Stimulated activated CD4-positive, alpha-beta T cell treated with anti-CD3 and anti-CD28 coated beads, Interleukin-15, amount 100 ng/mL, for 1 hour (primary cell): ENCODE measurements around the gene GULP1.
"Not testable (repeated sequence)": the region's sequence is repeated elsewhere in the genome, so short reads cannot be mapped to it uniquely, and the experiment has no call there.

Source experiments
- DNase-seq, 2 donors: peaks; one replicate each; pipeline ENCODE4 v3.0.0-alpha.2; 2020; ENCODE audit warnings: low read depth in 1 of 2, low spot score in 1 of 2

Gene GULP1

GRCh38 chr2:188466078-188466477, 174.4 kb downstream of the GULP1 start:
- not testable (repeated sequence) for DNase-seq

DNA sequence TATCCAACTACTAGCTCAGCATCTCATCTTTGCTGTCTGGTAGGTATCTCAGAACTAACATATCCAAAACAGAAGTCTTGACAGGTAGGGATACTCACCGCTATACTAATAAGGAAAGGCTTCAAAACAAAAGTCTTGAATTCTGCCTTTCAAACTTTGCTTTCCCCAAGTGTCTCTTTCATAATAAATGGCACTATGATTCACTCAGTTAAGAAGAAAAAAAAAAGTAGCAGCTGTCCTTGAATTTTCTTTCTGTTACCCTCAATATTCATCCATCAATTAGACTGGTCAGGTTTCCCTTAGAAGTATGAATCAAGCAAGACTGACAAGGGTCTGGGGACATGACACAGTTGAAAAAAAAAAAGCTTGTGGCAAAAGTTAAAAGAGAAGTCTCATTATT, 175.1 kb downstream of the GULP1 start:
- DNase-seq: no peak

DNA sequence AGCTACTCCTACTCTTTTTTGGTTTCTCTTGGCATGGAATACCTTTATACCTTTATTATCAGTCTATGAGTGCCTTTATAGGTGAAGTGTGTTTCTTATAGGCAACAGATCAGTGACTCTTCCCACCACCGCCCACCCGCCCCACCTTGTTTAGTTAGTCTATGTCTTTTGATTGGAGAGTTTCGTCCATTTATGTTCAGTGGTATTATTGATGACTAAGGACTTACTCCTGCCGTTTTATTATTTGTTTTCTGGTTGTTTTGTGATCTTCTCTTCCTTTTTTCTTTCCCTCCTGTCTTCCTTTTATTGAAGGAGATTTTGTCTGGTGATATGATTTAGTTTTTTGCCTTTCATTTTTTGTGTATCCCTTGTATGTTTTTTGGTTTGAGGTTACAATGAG, 179.5 kb downstream of the GULP1 start:
- no peak for DNase-seq

DNA sequence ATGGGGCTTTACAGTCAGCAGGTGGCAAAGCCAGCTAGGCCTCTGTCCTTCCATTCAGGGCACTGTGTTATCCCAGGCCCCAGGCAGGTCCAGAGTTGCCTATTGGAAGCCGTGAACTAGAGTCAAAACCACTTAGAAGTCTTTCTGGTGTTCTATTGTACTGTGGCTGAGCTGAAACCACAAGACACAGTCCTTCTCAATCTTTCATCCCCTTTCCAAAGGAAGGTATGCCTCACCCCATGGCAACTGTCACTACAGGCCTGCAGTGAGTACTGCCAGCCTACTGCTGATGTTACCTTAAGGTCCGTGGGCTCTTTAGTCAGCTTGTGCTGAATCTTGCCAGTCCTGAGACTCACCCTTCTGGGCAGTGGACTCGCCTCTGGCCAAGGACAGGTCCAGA, 181.6 kb downstream of the GULP1 start:
- no peak for DNase-seq

GRCh38 chr2:188474316-188474715, 182.6 kb downstream of the GULP1 start:
- DNase-seq: no peak

DNA sequence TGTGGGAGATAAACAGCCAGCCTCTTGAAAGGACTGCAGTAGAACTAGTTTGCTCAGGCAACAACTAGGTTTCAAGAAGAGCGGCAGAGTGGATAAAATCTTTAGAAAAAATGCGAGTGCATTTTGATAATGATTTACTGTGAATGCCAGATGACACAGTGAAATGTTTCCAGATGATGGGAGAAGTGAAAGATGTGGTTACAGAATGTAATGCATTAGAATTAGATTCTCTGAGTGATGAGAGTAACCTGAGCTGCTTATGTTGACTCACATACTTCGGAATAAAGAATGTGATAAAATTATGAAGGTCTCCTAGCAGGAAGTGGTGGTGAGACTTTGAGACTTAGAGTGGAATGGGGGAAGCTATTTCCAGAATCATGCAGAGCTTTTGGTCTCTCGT, 184.3 kb downstream of the GULP1 start:
- DNase-seq: no peak

GRCh38 chr2:188477564-188478103, 186.0 kb downstream of the GULP1 start:
- DNase-seq: no peak

DNA sequence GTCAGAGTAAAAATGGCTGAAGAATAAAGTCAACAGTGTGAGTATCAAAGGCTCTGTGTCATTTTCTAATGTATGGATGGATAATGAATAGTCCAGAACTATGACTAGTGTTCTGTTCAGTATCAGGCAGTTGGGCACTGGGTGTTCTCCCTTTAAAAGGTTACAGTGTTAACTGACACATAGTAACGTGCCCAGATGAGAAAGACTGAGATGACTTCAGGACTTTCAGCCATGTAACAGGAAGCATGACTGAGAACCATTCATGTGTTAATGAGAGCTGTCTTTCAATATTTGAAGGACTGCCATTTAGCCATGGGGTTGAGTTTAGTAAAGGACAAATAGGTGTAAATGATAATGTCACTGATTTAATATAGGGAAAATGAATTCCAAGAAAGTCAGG, 187.1 kb downstream of the GULP1 start:
- DNase-seq: no peak

DNA sequence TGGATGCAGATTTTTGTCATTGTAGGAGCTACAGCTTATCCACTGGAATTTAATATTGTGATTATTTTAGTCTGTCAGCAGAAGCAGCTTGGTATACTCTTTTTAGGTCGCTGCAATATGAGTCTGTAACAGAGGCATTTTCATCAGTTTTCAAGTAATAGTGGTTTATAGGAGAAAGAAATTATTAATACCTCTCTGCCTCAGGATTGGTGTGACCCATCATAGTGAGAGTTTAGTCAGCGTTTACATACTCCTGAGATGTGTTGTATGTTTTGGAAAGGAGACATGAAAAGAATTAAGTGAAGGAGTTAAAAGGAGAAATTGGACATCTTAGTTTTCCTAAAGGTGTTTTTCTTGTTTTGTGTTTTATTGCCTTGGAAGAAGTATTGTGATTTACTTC, 189.8 kb downstream of the GULP1 start:
- DNase-seq: no peak

DNA sequence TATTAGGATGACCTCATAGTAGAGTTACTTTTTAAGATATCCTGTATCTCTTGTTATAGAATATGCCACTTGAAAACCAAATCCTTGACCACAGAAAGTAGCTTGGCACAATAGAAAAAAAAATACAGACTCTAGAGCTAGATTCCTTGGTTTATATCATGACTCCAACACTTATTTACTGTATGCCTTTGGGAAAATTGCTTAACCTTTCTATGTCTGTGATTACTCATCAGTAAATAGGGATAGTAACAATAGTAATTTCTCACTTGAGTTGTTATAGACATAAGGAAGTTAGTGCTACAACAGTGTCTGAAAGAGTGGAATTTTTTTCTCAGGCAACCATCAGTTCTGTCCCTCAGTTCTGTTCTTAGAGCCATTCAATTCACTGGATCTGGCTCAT, 193.8 kb downstream of the GULP1 start:
- no peak for DNase-seq

DNA sequence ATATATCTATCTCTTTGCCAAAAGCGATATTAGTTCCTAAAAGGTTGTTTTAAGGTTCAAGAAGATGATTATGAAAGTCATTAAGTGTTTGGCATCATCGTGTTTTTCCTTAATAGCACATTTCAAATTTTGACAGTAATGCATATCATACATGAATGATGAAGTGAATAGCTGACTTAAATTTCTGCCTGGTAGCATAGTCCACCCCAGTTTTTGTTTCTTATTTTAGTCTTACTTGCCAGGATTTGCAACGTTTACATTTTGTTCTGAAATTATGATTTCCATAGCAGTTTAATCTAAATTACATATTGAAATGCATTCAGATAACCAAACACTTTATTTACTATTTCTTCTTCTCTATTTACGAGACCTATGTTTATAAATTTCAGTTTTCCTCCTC, 201.1 kb downstream of the GULP1 start:
- no peak for DNase-seq

DNA sequence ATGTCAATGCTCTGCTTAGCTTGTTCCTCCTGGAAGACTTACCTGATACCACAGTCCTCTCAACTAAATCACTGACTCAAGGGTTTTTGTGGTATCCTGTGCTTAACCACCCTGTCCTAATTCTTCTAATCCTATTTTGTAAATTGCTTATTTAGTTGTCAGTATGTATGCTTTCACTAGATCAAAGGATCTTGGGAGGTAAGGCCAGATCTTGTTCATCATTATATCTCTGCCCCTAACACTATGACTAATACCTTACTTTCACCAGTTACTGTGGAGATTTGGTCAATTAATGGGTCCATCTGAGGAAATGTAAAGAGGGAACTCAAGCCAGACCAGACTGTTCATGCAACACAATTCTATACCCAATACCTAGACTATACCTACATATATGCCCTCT, 203.2 kb downstream of the GULP1 start:
- DNase-seq: no peak

GRCh38 chr2:188495969-188496431, 204.3 kb downstream of the GULP1 start:
- no peak for DNase-seq

- no peak for DNase-seq
Observed at GRCh38 chr2:188497726-188498125, 206.1 kb downstream of the GULP1 start.

- no peak for DNase-seq
Observed at GRCh38 chr2:188503975-188504374, 212.3 kb downstream of the GULP1 start.

GRCh38 chr2:188506843-188507242, 215.2 kb downstream of the GULP1 start:
- no peak for DNase-seq

DNA sequence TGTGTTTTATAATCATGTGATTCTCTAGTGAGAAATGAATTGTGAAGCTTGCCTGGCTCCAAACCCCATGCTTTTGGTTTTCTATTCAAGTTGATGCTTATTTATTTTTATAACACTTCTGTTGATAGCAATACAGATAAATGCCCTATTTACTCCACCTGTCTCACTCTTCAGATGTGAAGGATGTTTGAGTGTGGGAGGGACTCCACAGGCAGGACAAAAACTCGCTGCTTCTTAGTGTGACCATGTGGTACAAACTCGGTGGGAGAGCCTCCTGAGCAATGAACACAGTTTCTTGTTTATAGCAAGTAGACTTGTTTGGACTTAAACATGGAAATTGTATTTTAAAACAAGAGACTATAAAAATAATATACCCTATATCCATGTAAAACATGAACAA, 219.7 kb downstream of the GULP1 start:
- DNase-seq: no peak

DNA sequence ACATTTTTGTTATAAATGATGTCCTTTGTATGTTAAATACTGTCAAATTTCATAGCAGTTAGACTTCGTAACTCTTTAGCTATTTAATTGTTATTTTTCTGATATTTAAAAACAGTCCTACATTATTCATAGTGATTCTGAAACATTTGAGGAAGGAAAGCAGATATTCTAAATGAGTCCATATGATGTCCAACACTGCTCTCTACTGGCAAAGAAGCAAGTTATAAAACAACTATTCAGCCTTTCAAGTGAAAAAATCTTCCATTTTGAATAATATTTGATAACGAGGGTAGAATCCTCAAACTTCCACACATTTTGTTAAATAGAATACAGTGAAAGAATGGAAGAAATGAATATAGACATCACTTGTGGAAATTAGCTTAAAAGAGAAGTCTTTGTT, 220.8 kb downstream of the GULP1 start:
- no peak for DNase-seq

GRCh38 chr2:188515918-188516317, 224.2 kb downstream of the GULP1 start:
- DNase-seq: no peak

GRCh38 chr2:188517549-188518215, 226.0 kb downstream of the GULP1 start:
- DNase-seq: no peak

DNA sequence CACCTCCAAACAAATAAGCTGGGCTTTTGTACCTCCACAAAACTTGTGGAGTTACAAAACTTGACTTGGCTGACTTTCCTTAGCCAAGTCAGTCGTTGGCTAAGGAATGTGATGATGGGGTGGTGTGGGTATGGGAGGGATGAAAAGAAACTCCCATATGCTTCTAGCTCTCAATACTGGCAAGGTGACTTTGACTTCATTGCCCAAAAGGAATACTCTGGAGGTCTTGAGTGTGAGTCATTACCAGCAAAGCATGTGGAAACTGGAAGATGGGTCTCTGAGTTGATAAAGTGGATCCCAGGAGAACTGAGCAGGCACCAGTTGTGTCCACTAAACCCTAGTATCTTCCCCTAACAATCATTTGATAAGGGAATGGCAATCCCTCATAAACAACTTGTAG, 226.7 kb downstream of the GULP1 start:
- DNase-seq: no peak

DNA sequence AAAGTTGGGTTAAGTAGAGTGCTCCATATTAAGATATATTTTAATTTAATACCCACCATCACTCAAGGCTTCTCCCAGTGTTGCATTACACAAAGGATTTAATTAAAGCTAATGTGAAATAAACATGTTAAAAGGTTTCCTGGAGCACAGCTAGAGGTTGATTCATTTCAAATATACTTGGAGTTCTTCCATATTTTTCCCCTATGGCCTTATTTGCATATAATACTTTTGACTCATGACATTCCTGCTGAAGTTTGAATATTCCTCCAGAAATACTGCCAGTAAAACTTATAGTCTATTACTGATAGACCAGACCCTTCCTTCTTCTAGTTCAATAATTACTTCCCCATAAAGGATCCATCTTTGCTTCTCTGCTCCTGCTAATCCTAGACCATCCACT, 227.5 kb downstream of the GULP1 start:
- no peak for DNase-seq

DNA sequence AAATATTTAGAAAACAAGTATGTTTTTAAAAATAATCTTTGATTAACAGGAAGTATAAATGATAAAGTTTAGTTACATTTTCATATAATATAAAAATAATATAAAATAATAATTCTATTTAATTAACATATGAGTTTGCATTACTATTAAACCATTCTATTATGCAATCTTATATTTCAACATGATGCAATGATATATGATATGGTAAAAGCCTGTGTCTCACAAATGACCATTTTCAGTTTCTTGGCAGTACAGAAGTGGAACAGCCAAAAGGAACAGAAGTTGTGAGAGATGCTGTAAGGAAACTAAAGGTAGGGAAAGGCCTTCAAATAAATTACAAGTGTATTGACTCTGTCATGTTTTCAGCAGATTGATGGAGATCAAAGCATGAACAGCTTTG, 230.8 kb downstream of the GULP1 start:
- no peak for DNase-seq
